ENCODE results near the gene NELL2.
"Not testable (repeated sequence)": the region's sequence is repeated elsewhere in the genome, so short reads cannot be mapped to it uniquely, and the experiment has no call there.

NELL2 gene

GRCh38 chr12:44847888-44848702 lies 28.0 kb downstream of the NELL2 start:
- peak in 1 of 4 experiments; percentile 35 for DNase-seq (ENCODE audit: low read depth in 4 of 4, low spot score in 1 of 4)

DNA sequence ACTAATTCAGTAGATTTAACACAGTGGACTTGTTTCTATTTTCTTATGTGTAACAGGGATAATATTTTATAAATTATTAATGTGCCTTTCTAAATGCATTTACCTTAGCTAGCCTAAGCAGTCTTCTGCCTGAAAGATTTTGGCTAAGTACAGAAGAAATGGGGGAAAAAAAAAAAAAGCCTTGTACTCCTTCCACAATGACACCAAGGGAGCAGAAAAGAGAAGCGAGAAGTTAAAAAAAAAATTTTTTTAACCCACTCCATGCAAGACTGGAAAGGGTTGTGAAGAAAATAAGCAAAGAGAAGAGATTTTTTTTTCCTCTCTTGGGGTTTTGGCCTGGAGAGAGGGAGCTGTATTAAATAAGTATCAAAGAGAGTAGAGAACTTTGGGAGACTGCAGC lies 28.7 kb downstream of the NELL2 start:
- no peak for DNase-seq (ENCODE audit: low read depth in 4 of 4, low spot score in 1 of 4)

GRCh38 chr12:44846826-44847225 lies 29.3 kb downstream of the NELL2 start:
- DNase-seq (ENCODE audit: low read depth in 4 of 4, low spot score in 1 of 4), result no peak

- DNase-seq (ENCODE audit: low read depth in 4 of 4, low spot score in 1 of 4), result no peak
Measured at GRCh38 chr12:44842669-44843068, 33.4 kb downstream of the NELL2 start.

GRCh38 chr12:44839785-44840184 lies 36.3 kb downstream of the NELL2 start:
- no peak for DNase-seq (ENCODE audit: low read depth in 4 of 4, low spot score in 1 of 4)

DNA sequence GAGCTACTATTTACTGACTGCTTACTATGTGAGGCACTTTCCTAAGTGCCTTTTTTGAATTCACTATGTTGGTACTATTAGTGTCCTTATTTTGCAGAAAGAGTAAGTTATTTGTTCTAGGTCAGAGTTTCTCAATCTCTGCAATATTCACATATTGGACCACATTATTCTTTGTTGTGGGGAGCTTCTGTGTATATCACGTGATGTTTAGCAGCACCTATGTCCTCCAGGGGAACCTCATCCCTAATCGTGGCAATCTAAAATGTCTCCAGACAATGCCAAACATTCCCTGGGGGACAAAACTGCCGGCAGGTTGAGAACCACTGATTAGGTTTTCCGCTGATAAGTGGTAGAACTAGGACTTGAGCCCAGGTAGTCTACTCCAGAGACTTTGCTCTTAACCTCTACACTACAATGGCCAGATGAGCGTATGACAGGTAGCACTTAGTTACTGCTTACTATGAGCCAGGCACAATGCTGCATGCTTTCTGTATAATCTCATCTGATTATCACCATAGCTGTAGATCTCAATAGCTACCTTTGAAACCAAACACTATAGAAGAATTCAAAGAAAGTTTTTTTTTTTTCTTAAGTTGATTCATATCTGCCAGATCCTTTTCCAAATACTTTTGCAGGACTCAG lies 38.9 kb downstream of the NELL2 start:
- no peak for DNase-seq (ENCODE audit: low read depth in 4 of 4, low spot score in 1 of 4)

DNA sequence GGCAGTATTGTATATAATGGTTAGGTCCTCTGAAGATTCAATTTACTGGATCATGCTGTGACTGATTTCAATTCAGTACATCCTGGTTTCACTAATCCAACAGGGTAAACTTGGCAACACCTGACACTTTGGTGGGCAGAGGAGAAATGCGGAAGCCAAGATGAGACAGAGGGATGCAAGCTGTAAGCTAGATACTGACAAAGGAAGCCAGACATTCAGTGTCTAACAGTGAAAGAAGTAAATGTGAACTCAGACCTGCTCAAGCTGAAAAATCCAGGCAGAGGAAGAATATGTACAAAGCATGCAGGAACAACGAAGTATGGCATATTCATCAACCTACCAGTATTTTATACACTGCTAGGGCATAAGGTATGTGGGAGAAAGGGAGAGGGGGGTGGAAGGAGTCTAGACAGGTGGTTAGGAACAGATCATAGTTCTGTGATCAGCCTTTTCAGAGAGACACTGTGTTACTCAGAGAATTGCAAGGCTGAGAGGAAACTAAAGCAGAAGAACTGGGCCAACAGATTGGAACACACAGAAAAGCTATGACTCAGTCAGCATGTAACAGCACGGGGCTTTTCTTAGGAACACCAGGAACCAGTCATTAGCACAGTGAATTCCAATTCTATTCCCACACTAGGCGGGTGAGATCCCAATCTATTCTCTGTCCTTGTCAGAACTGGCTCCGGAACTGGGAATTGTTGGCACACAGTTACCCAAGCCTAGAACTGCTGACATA lies 40.3 kb downstream of the NELL2 start:
- DNase-seq (ENCODE audit: low read depth in 4 of 4, low spot score in 1 of 4), result no peak

DNA sequence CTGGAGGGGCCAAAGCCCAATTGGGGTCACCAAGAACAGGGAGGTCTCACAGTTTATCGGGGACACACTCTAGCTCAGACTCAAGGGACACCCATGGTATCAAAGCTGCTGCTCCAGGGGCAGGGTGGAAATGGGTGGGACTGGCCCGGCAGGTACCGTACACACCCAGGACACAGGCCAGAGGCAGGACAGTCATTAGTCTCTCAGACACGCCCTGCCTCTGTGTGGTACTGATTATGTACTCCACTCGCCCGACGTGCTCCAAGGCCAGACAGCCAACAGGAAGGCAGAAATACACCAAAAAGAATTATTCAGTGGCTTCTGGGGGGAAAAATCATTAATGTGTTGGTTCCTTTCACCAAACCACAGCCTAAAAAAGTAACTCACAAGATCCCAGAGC lies 41.1 kb downstream of the NELL2 start:
- not testable (repeated sequence) for DNase-seq (ENCODE audit: low read depth in 4 of 4, low spot score in 1 of 4)

DNA sequence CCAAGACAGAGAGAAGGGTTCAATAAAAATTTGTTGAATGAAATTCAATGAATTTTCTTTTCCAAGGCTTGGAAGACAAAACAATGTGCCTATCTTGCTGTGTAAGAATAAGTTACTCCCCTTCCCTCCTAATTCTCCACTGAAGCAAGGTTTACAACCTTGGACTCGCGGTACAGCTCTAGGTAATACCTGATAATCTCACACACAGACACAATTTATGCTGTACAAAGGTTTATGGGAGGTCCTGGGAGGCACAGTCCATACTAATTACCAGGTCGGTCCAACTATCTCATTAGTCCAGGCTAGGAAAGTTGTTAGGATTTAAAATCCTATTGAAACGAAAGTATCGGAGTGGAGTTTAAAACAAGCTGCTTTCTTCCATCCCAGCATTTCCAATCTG lies 42.6 kb downstream of the NELL2 start:
- DNase-seq (ENCODE audit: low read depth in 4 of 4, low spot score in 1 of 4), result no peak

- DNase-seq (ENCODE audit: low read depth in 4 of 4, low spot score in 1 of 4), result no peak
Measured at GRCh38 chr12:44830566-44831055, 45.5 kb downstream of the NELL2 start.

DNA sequence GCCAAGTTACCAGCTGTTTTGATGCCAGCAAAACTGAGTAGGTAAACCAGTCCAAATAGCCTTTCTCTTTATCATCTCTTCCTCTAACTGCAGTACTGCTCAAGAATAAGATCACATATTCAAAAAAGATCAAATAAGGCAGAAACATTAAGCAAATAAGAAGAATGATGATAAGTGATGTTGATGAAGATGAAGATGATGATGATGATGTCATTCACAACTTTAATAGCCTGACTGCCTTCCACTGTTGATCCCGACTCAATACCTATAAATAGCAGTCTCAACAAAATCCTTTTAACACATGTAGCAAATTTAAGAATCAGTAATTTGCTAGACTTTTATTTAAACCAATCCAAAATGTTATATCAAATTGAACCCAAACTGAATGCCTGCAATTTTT lies 47.1 kb downstream of the NELL2 start:
- no peak for DNase-seq (ENCODE audit: low read depth in 4 of 4, low spot score in 1 of 4)

- no peak for DNase-seq (ENCODE audit: low read depth in 4 of 4, low spot score in 1 of 4)
Measured at GRCh38 chr12:44827832-44828438, 48.2 kb downstream of the NELL2 start.

DNA sequence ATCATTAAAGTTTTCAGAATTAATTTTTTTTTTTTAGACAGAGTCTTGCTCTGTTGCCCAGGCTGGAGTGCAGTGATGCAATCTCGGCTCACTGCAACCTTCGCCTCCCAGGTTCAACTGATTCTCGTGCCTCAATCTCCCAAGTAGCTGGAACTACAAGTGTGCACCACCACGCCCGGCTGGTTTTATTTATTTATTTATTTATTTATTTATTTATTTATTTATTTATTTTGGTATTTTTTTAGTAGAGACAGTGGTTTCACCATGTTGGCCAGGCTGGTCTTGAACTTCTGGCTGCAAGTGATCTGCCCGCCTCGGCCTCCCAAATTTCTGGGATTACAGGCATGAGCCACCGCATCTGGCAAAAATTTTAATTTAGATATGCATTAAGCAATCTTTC lies 54.4 kb downstream of the NELL2 start:
- DNase-seq (ENCODE audit: low read depth in 4 of 4, low spot score in 1 of 4), result not testable (repeated sequence)

- DNase-seq (ENCODE audit: low read depth in 4 of 4, low spot score in 1 of 4), result no peak
Measured at GRCh38 chr12:44819884-44820283, 56.2 kb downstream of the NELL2 start.

DNA sequence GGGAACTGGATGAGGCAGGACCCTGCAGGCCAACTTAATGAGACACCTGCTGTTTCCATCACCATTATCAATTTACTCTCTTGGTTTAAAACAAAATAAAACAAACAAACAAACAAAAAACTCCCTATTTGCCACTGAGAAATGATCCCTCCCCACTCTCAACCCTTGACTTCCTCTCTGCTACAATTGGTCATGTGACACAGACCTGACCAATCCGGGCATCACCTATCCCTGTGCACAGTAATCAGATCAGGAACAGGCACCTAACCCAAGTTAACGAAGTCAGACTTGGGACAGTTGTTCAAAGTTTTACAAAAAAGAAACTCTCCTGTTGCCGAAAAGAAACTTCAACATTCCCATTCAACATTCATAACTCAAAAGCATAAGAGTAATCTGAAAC lies 58.4 kb downstream of the NELL2 start:
- DNase-seq (ENCODE audit: low read depth in 4 of 4, low spot score in 1 of 4), result no peak

DNA sequence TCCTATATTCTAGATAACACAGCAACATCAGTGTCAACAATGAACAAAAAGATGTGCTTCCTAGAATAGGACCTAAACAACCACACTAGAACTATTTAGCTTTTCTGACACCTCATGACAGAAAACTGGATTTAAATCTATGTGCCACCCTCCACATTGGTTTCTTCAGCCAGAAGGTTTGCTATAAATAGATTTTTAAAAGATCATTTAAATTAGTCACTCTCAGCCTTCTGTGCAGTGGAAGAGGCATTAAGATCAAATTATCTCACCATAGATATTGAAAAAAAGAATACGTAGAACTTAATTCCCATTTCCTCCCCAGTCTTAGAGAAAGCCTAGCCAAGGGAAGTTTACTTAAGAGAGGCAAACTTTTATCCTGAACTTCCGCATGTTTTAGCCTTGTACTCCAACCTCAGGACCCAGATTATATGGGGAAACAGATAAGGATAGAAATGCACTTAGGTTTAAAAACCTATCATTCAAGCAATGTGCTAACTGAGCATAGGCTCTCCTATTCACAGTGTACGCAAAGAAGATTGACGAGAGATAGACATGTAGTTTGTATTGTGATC lies 59.6 kb downstream of the NELL2 start:
- DNase-seq (ENCODE audit: low read depth in 4 of 4, low spot score in 1 of 4), result no peak

DNA sequence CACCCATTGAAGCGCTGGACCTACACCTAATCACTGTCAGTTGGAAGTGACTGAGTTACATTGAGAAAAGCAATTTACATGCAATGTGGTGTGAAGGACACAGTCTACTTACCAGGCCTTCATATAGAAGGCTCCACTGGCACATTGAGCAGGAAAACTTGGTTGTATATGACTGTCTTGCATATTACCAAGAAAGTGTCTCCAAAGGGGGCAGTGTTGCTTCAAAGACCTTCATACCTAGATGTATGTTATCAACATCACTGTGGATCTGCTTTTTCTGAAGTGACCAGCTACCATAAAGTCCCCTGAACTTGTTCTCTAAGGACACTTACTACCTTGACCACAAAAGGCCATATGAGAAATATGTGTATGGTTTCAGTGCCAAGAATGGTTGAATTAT lies 64.1 kb downstream of the NELL2 start:
- DNase-seq (ENCODE audit: low read depth in 4 of 4, low spot score in 1 of 4), result peak in 1 of 4 experiments; percentile 17

- DNase-seq (ENCODE audit: low read depth in 4 of 4, low spot score in 1 of 4), result no peak
Measured at GRCh38 chr12:44804068-44804467, 72.0 kb downstream of the NELL2 start.

DNA sequence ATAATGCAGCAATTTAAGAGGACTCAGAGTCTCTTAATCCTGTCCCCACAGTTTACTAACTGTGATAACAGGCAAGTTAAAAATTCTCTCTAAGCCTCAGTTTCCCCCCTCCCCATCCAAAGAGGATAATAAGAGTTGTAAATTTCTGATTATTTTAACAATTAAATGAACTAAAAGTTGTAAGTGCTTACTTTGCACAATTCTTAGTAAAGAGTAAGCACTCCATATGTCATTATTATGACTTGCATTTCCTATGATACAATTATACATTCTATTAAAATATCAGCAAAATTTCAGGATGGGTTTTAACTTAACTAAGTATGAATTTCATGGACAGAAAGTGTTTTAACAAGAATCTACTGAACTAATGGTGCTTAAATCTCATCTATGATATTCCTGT lies 80.1 kb downstream of the NELL2 start:
- no peak for DNase-seq (ENCODE audit: low read depth in 4 of 4, low spot score in 1 of 4)

DNA sequence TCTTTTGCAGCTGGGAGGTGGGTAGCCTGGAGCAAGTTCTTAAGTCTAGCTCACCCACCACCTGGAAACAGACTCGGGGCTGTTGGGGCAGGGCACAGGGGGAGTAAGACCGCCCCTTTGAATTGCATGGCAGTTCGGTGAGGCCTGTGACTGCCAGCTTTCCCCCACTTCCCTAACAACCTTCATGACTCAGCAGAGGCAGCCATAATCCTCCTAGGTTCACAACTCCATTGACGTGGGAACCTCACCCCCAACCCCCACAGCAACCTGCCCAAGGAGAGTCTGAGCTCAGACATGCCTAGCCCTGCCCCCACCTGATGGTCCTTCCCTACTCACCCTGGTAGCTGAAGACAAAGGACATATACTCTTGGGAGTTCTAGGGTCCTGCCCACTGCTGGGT lies 87.4 kb downstream of the NELL2 start:
- DNase-seq (ENCODE audit: low read depth in 4 of 4, low spot score in 1 of 4), result no peak

GRCh38 chr12:44780221-44780790 lies 95.8 kb downstream of the NELL2 start:
- DNase-seq (ENCODE audit: low read depth in 4 of 4, low spot score in 1 of 4), result no peak
